Limb (tissue), 2 donors: ENCODE results near the gene KIF23.

ENCODE experiments used
- DNase-seq, 2 donors: peaks; one replicate each; pipeline ENCODE4 v3.0.0-alpha.2; 2016; ENCODE audit errors: extremely low spot score in 2 of 2

The KIF23 gene

DNA sequence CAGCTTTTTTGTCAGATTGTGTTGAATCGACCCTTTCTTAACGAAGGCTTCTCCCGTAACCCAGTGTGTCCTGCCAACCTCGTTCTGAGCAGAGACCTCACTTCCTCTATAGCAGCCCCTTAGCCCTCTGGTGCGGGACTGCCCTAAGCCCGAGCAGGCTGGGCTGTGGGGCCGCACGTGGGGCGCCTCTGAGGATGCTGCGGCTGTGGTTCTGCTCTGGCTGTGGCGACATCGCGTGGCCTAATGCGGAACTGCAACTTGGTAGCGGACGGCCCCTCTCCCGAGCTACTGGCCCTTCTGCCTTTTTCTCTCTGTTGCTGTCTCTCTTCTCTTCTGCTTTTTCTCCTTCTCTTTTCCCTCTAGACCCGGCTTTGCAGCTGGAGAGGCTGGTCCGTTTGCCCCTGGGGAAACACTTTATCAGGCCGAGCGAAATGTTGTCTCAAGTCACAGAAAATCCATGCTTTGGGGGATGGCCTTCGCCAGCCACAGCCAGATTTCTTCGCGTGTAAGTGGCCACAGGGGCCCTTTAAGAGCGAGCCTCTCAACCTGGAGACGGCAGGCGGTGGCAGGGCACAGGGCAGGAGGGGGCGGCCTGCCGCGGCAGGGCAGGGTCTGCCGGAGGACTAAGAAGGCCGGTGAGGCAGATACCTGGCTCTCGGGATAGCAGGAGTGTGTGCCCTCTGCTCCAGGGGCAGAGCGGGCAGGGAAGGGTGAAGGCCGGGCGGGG is 19.4 kb upstream of the KIF23 start:
- DNase-seq, result peak; percentile 73 to 94

- no peak for DNase-seq
Measured at GRCh38 chr15:69395460-69395859, 18.7 kb upstream of the KIF23 start.

DNA sequence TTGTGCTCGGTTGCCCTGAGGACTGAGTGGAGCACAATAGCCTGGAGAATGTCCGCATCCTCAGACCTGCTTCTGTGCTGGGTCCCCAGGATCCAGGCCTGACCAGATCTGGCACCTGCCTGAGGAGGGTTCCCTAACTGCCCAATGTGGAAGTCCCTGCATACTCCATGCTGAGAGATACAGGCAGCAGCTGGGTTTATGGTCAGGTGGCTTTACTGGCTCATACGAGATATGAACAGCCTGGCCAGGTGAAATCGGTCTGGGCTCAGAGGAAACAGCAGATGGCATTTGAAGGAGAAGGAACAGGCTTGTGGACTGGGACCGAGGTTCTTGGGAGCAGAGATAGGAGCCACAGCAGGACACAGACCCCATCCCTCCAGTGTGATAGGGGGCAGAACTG is 18.2 kb upstream of the KIF23 start:
- DNase-seq, result no peak

DNA sequence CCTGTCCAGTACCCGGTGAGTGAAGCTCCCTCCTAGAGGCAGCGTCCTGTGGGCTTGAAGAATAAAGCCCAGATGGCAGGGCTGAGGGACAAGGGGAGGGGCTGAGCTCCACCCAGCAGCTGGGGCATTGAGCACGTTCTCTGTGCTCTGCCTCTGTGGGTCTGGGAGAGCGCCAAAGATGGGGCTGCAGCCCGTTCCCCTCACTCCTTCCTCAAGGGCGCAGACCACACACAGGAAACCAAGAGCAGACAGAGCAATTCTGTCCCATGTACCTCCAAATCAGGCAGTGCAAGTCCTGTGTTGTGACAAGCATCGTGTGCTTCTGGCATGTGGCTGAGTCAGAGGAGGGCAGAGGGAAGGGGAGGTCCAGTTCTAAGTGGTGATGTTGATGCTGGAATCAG is 15.7 kb upstream of the KIF23 start:
- DNase-seq, result no peak

GRCh38 chr15:69400850-69401249 is 13.3 kb upstream of the KIF23 start:
- no peak for DNase-seq

DNA sequence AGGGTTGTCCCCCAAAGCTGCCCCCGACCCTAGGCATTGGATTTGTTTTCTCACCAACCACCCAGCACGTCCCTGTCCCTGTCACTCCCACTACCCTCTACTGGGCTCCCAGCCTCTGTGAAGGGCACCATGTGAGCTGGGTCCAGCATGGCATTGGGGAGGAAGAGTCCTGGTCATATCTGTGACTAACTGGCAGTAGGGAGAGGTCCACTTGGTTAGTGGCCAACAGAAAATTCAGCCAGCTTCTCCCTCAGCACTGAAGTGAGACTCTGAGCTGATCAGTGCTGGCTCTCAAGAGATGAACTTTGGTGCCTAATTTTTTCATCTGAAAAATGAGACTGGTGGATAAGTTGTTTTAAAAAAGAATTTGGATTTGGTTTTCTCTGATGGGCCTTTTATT is 11.3 kb upstream of the KIF23 start:
- DNase-seq, result no peak

DNA sequence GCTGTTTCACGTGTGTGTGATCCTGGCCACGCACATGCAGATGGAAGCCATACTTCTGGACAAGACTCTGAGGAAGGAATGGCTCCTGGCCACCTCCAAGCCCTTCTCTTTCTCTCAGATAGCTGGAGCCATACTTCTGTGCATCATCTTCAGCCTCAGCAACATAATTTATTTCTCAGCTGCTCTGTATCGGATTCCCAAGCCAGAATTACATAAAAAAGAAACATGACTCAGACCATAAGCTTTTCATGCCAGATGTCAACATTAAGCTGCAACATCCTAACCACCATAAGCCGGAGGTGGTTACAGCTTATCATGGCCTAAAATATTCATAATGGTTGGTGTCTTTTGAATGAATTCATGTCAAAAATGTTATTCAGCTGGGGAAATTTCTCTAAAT is 10.6 kb upstream of the KIF23 start:
- DNase-seq, result peak in 1 of 2 donors; percentile 42

GRCh38 chr15:69405110-69405509 is 9.0 kb upstream of the KIF23 start:
- DNase-seq, result no peak

DNA sequence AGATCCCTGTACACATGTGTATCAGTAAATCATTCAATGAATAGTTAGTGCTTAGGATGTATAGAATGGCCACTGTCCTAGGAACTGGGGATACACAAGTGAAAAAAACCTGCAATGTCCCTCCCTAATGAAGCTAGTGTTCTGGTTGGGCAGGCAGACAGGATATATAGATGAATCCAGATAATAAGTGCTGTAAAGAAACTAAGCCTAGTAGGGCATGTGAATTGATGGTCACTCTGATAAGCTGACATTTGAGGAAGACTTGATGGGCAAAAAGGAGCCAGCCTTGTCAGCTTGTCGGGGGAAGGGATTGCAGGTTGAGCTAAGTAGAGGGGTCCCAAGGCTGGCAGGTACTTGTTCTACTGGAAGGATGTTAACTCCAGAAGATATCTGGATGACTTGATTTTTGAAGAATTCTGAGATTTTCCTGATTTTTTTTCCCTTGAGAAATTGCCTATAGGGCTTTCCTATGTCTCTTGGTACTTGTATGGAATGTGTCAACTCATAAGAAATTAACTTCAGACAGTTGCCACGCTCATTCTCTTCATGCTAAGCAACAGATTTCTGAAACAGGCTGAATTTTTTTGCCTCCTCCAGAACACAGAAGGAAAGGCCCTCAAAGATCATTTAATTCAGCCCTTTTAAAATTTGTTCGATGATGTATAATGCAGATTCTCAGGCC is 6.3 kb upstream of the KIF23 start:
- no peak for DNase-seq

- DNase-seq, result no peak
Measured at GRCh38 chr15:69408841-69409240, 5.3 kb upstream of the KIF23 start.

DNA sequence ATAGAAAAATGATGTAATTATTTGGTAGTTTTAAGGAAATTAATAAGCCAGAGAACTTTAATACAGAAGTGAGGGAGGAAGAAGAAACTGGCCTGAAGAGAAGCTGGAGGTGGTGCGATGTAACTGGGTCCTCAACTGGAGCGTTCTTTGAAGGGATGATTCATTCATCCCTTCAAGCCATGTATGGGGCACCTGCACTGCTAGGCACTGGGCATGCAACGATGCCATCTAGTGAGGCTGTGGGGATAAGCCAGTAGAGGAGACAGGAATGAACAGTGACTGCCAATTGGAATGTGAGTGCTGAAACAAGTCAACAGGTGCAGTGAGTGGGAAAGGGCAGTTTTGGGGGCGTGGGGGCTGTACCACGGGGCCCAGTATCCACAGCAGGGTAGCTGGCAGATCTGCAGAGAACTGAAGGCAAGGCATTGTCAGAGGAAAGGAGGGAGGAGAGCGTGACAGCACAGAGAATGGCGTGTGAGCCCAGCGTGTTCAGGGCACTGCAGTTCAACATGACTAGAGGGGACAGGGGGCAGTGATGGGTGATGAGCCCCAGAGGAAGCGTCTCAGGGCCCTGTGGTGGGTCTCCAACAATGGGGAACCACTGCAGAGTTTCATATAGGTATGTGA is 3.8 kb upstream of the KIF23 start:
- DNase-seq, result peak in 1 of 2 donors; percentile 16

- DNase-seq, result no peak
Measured at GRCh38 chr15:69412274-69412673, 1.9 kb upstream of the KIF23 start.

GRCh38 chr15:69412701-69413100 is 1.4 kb upstream of the KIF23 start:
- no peak for DNase-seq

DNA sequence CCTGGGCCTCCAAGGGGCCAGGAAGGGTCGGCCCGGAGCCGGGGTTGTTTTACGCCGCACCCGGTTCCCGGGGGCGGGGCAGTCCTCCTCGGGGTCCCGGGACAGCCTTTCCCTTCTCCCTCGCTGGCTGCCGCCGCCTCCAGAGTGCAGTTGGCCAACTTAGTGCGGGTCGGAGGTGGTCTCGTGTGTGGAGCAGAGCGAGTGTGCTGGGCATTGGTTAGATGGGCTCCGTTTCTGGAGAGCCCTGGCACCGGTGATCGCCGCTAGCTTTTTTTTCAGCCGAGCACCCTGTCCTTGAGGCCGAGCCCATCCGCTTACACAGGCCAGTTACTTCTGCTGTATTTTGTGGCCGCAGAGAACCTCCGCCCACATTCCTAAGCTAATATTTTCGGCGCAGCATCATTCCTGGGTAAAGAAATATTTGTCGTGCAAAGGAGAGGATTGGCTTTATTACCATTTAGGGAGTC is 585 bp downstream of the KIF23 start:
- peak; percentile 58 to 68 for DNase-seq

DNA sequence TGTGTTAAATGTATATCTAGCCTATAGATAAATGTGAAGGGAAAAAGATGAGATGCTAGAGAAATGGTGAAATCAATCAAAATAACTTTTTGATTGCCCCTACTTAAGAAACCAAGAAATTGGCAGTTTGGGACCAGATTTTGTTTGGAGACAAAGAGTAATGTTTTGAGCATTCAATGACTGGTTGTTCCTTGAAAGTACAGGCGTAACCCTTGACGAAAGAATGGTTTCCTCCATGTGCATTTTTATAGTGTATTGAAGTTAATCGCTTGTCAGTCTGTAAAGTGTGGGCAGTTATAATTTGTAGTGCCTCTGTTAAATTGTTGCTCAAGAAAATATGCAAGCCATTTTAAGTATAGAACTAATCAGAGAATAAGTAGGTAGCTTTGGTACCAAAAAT is 1.2 kb downstream of the KIF23 start:
- no peak for DNase-seq

- no peak for DNase-seq
Measured at GRCh38 chr15:69417581-69417980, 3.4 kb downstream of the KIF23 start.

DNA sequence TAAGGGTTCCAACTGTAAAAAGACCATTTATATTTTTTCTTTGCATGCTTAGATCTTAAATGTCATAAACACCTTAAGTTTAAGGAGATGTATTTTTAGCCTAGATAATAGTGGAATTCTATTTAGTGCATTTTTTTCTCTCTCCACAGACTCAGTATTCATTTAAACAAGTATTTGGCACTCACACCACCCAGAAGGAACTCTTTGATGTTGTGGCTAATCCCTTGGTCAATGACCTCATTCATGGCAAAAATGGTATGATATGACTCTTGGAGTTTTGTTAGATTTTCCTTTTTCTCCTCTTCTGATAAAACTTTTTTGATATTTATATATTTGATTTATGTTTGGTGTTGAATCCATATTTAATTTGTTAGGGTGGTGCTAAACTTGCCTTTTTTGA is 7.3 kb downstream of the KIF23 start:
- DNase-seq, result no peak

DNA sequence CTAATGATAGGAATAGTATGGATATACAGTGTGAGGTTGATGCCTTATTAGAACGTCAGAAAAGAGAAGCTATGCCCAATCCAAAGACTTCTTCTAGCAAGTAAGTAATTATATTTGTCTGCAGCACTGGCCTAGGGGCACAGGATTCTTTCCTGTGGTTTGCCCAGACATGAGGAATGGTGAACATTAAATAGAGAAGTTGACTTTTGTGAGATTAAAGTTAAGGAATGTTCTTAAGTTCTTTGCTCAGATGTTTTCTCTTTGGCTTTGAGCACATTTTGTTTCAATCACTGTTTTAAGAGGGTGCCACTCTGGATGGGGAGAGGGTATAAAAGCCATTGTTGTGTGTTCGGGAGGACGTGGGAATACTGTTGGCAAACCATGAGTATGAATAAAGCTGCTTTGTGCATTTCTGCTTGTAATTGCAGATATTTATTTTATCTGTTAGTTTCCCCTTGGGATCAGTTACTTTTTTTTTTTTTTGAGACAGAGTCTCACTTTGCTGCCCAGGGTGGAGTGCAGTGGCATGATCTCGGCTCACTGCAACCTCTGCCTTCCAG is 8.3 kb downstream of the KIF23 start:
- no peak for DNase-seq

- no peak for DNase-seq
Measured at GRCh38 chr15:69424001-69424400, 9.9 kb downstream of the KIF23 start.

- DNase-seq, result no peak
Measured at GRCh38 chr15:69424748-69425413, 10.7 kb downstream of the KIF23 start.

- no peak for DNase-seq
Measured at GRCh38 chr15:69433831-69434230, 19.7 kb downstream of the KIF23 start.

DNA sequence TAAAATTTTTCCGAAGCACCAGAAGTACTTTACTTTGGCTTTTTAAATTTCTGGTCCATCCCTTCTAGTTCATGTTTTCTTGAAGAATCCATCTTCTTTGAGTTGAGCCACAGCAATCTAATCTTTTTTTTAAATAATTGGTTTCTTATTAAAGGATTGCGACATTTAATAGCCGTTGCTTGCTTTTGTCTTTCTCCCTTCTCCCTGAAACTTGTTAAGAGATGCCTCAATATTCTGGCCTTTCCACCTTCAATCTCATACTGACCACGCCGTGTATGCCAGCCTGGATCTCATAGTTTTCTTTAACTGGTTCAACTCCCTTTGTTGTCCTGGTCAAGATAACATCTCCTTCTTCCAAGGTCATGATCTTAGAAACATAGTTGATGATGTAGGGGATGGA is 20.1 kb downstream of the KIF23 start:
- no peak for DNase-seq
